Glutamatergic neuron (in vitro differentiated cells): ENCODE measurements around the gene FAM98B. TPM values are rescaled to one million over a fixed set of nuclear protein-coding genes. Genes with fewer than 3 reads are reported as not detected.

Experiments used
- DNase-seq: peaks from one replicate; pipeline ENCODE4 v3.0.0; 2022
- H3K27ac Mint-ChIP-seq: one replicate; pipeline ENCODE4 v1.8.0; 2020; ENCODE audit warnings: mild to moderate bottlenecking, mixed read lengths, inconsistent platforms; ENCODE audit not compliant: unreplicated experiment
- H3K27me3 Mint-ChIP-seq: one replicate; pipeline ENCODE4 v1.8.0; 2020; ENCODE audit warnings: mild to moderate bottlenecking, moderate library complexity, mixed read lengths, inconsistent platforms; ENCODE audit not compliant: unreplicated experiment
- H3K36me3 Mint-ChIP-seq: one replicate; pipeline ENCODE4 v1.8.0; 2020; ENCODE audit warnings: mild to moderate bottlenecking, mixed read lengths, inconsistent platforms; ENCODE audit not compliant: unreplicated experiment
- H3K4me1 Mint-ChIP-seq: one replicate; pipeline ENCODE4 v1.8.0; 2020; ENCODE audit warnings: mild to moderate bottlenecking, low read depth, mixed read lengths, inconsistent platforms; ENCODE audit not compliant: unreplicated experiment
- H3K4me3 Mint-ChIP-seq: one replicate; pipeline ENCODE4 v1.8.0; 2020; ENCODE audit warnings: mild to moderate bottlenecking, mixed read lengths, inconsistent platforms; ENCODE audit not compliant: unreplicated experiment
- H3K9me3 Mint-ChIP-seq: one replicate; pipeline ENCODE4 v1.8.0; 2020; ENCODE audit warnings: mild to moderate bottlenecking, moderate library complexity, mixed read lengths, inconsistent platforms; ENCODE audit not compliant: unreplicated experiment
- CTCF ChIP-seq: fragments of 200-600 bp; sonication (generic); IDR thresholded peaks from one replicate; pipeline ENCODE4 v1.5.0; 2021; ENCODE audit not compliant: partially characterized antibody, unreplicated experiment
- total RNA-seq: library from RNA; stranded (reverse); fragmentation: NEBNext Ultra II Directional; extraction: Animal tissue kit (Norgen Biotek cat#: 25700); gene quantifications from one replicate; pipeline ENCODE4 v1.2.1, GENCODE V29; 2021; ENCODE audit not compliant: unreplicated experiment

The FAM98B gene
- total RNA-seq, 1 donor from 2014 or later, result 19.9 TPM

DNA sequence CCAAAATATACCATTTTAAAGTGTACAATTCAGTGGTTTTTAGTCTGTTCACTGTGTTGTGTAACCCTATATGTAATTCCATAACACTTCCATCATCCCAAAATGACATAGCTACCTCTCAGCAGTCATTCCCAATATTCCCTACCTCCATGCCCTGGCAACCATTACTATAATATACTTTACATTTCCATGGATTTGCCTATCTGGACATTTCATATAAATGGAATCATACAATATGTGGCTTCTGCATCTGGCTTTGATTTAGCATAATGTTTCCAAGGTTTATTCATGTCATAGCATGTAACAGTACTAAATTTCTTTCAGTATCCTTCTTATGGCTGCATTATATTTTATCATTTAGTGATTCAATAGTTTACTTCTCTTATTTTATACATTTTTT lies 25.3 kb downstream of the FAM98B start:
- H3K36me3 Mint-ChIP-seq, result no peaks in the 10 kb centered on the region
- no peak for DNase-seq
- H3K27ac Mint-ChIP-seq, result no peak overlapping the region
- H3K27me3 Mint-ChIP-seq, result no peaks in the 10 kb centered on the region
- no peaks in the 10 kb centered on the region for H3K4me1 Mint-ChIP-seq
- no peak for TF ChIP-seq CTCF
- no peaks in the 10 kb centered on the region for H3K9me3 Mint-ChIP-seq
- H3K4me3 Mint-ChIP-seq, result no peak overlapping the region

GRCh38 chr15:38479756-38480155 lies 25.8 kb downstream of the FAM98B start:
- Mint-ChIP-seq H3K27me3 (no peaks in the 10 kb centered on the region), H3K4me3 (no peak overlapping the region), H3K27ac (no peak overlapping the region), H3K9me3 (no peaks in the 10 kb centered on the region), H3K36me3 (no peaks in the 10 kb centered on the region), H3K4me1 (no peaks in the 10 kb centered on the region)
- TF ChIP-seq CTCF, result no peak
- no peak for DNase-seq

DNA sequence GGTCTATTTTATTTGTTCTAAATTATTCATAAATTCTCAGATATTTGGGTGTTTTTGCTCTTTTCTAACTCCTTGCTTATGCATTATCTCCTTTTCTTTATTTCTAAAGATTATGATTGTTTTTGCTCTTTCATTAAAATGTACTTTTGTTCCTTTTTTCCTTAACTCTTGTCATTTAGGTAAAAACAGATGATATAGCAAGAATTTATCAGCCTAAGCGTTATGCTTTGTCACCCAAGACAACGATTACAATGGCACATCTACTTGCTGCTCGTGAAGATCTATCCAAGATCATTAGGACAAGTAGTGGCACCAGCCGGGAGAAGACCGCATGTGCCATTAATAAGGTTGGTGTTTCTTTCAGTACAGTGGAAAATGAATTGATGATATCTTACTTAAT lies 27.2 kb downstream of the FAM98B start:
- H3K4me3 Mint-ChIP-seq, result no peak overlapping the region
- no peak for DNase-seq
- H3K9me3 Mint-ChIP-seq, result no peaks in the 10 kb centered on the region
- H3K27ac Mint-ChIP-seq, result no peak overlapping the region
- no peaks in the 10 kb centered on the region for H3K4me1 Mint-ChIP-seq
- H3K36me3 Mint-ChIP-seq, result no peaks in the 10 kb centered on the region
- H3K27me3 Mint-ChIP-seq, result no peaks in the 10 kb centered on the region
- no peak for TF ChIP-seq CTCF

DNA sequence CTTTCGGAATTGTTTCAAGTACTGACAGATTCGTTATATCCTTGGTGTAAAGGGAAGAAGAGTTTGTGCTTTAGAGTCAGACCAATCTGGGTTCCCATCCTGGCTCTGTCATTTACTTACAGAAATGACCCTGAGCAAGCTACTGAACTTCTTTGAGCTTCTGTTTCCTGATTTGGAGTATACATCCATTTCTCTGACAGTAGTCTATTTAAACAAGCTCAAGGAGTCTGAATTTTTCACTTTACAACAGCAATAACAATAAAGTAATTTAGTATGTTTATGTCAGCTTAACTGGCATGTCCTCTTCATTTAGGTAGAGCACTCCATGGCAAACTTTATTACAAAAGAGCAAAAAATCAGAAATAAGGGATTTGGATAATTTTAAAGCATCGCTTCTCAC lies 27.8 kb downstream of the FAM98B start:
- no peaks in the 10 kb centered on the region for H3K4me1 Mint-ChIP-seq

DNA sequence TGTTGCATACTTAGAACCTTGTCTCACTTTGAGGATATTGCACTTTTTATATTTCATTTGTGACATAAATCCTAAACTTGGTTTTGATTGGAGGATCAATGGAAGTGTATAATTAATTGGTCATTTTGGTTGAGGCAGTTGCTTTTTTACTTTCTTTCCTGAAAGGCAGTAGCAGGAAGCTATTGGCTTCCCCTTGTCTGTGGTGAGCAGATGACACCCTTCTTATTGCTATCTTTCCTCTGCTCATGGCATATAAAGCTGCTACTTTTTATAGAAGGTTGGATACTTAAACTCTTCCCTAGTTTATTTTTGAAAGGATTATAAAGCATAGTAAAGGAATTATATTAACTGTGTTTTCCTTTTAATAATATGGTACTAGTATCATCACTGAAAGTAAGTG lies 28.6 kb downstream of the FAM98B start:
- no peaks in the 10 kb centered on the region for H3K36me3 Mint-ChIP-seq
- H3K4me1 Mint-ChIP-seq, result no peaks in the 10 kb centered on the region
- H3K27me3 Mint-ChIP-seq, result no peaks in the 10 kb centered on the region
- DNase-seq, result no peak
- no peak for TF ChIP-seq CTCF
- no peak overlapping the region for H3K27ac Mint-ChIP-seq
- H3K9me3 Mint-ChIP-seq, result no peaks in the 10 kb centered on the region
- H3K4me3 Mint-ChIP-seq, result no peak overlapping the region

More for the DNA sequence above, 27.8 kb downstream of the FAM98B start:
- Mint-ChIP-seq H3K27me3 (no peaks in the 10 kb centered on the region), H3K9me3 (no peaks in the 10 kb centered on the region), H3K36me3 (no peaks in the 10 kb centered on the region), H3K27ac (no peak overlapping the region), H3K4me3 (no peak overlapping the region)
- no peak for TF ChIP-seq CTCF
- DNase-seq, result no peak
